Measurements from ENCODE around the gene CETP. TPM values are rescaled to one million over a fixed set of nuclear protein-coding genes. Genes with fewer than 3 reads are reported as not detected.

Gene CETP
- total and polyA plus RNA-seq, 12 donors: 0.15 to 2.1 (median 0.31) TPM; not detected in 3

DNA sequence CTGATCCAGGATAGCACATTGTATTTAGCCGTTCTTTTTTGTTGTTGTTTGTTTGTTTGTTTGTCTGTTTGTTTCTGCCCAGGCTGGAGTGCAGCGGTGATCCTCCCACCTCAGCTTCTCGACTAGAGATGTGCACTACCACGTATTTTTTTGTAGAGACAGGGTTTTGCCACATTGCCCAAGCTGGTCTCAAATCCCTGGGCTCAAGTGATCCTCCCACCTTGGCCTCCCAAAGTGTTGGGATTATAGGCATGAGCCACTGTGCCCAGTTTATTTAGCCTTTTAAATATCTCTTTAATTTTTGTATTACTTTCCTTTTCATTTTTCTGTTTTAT, 18.4 kb downstream of the CETP start:
- no peak for ATAC-seq
- Histone ChIP-seq H3K36me3 (peaks cover 0 to 9% (median 0%) of the 10 kb centered on the region in 9 donors), H3K4me3 (no peak overlapping the region), H3K4me1 (peaks cover under 1 to 51% (median 17%) of the 10 kb centered on the region in 9 donors), H3K27me3 (no peaks in the 10 kb centered on the region), H3K9me3 (no peaks in the 10 kb centered on the region), H3K27ac (peak overlapping the region in 1 of 10 donors; percentile 15)
- intact Hi-C loops (cut with DNase I): no loop called here
- TF ChIP-seq, protein P1, sequence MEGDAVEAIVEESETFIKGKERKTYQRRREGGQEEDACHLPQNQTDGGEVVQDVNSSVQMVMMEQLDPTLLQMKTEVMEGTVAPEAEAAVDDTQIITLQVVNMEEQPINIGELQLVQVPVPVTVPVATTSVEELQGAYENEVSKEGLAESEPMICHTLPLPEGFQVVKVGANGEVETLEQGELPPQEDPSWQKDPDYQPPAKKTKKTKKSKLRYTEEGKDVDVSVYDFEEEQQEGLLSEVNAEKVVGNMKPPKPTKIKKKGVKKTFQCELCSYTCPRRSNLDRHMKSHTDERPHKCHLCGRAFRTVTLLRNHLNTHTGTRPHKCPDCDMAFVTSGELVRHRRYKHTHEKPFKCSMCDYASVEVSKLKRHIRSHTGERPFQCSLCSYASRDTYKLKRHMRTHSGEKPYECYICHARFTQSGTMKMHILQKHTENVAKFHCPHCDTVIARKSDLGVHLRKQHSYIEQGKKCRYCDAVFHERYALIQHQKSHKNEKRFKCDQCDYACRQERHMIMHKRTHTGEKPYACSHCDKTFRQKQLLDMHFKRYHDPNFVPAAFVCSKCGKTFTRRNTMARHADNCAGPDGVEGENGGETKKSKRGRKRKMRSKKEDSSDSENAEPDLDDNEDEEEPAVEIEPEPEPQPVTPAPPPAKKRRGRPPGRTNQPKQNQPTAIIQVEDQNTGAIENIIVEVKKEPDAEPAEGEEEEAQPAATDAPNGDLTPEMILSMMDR (IDR thresholded peaks at IDR 0.05): no peak
- 91% methylated on average over 4 of the region's 4 CpGs for WGBS, 2 donors
- DNase-seq: no peak

- 78 to 83% methylated on average over 16 of the region's 16 CpGs for WGBS, 2 donors
- Histone ChIP-seq H3K4me3 (no peak overlapping the region), H3K4me1 (peaks cover 7 to 56% (median 26%) of the 10 kb centered on the region in 9 donors), H3K27me3 (no peaks in the 10 kb centered on the region), H3K9me3 (no peaks in the 10 kb centered on the region), H3K36me3 (peaks cover 0 to 9% (median 0%) of the 10 kb centered on the region in 9 donors), H3K27ac (peak overlapping the region in 1 of 10 donors; percentile 25)
- TF ChIP-seq, protein P1 (IDR thresholded peaks at IDR 0.05): no peak
- ATAC-seq: peak in 1 of 8 donors; percentile 15
- DNase-seq: no peak
- intact Hi-C loops (cut with DNase I): no loop called here
Measured at GRCh38 chr16:56980792-56981724, 19.3 kb downstream of the CETP start.

DNA sequence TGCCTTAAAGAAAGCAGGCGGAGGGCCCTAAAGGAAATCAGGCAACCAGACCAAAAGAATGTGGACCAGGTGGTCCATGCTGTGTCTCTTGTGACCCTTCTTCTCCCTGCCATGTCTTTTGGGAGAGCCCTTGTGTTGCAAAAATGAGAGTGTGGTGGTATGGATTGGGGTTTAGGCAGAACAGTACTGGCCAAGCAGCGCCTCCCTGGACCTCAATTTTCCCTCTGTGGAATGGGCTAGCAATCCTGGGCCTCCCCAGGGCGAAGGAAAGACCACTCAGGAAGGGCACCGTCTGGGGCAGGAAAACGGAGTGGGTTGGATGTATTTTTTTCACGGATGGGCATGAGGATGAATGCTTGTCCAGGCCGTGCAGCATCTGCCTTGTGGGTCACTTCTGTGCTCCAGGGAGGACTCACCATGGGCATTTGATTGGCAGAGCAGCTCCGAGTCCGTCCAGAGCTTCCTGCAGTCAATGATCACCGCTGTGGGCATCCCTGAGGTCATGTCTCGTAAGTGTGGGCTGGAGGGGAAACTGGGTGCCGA, 20.1 kb downstream of the CETP start:
- ATAC-seq (no peak), DNase-seq (no peak)
- Histone ChIP-seq H3K36me3 (peaks cover 0 to 9% (median 0%) of the 10 kb centered on the region in 9 donors), H3K4me1 (peaks cover 9 to 63% (median 33%) of the 10 kb centered on the region in 9 donors), H3K4me3 (no peak overlapping the region), H3K9me3 (no peaks in the 10 kb centered on the region), H3K27me3 (no peaks in the 10 kb centered on the region), H3K27ac (no peak overlapping the region)
- 86% methylated on average over 12 of the region's 12 CpGs for WGBS, 2 donors
- intact Hi-C loops (cut with DNase I): no loop called here
- TF ChIP-seq, protein P1 (IDR thresholded peaks at IDR 0.05): no peak

- TF ChIP-seq, protein P1 (IDR thresholded peaks at IDR 0.05): no peak
- Histone ChIP-seq H3K9me3 (no peaks in the 10 kb centered on the region), H3K27me3 (no peaks in the 10 kb centered on the region), H3K4me1 (peaks cover 9 to 69% (median 34%) of the 10 kb centered on the region in 9 donors), H3K36me3 (peaks cover 0 to 9% (median 0%) of the 10 kb centered on the region in 9 donors), H3K4me3 (no peak overlapping the region), H3K27ac (no peak overlapping the region)
- intact Hi-C loops (cut with DNase I): no loop called here
- 84 to 89% methylated on average over 2 of the region's 2 CpGs for WGBS, 2 donors
- ATAC-seq: no peak
- no peak for DNase-seq
Measured at GRCh38 chr16:56982695-56983094, 20.9 kb downstream of the CETP start.
